SU-DHL-6 (cell line): ENCODE measurements around the gene PIGZ.

Experiments used
- H2AFZ ChIP-seq: fragments of 200-600 bp; sonication (generic); 2 replicates; pipeline ENCODE4 v1.6.1; 2014; ENCODE audit warnings: low read depth, mild to moderate bottlenecking, moderate library complexity, mixed read lengths, antibody characterized with exemption, low read length; ENCODE audit not compliant: severe bottlenecking
- H3F3A ChIP-seq: fragments of 200-600 bp; shearing (Covaris generic); 2 replicates; pipeline ENCODE4 v1.6.0; 2016; ENCODE audit warnings: antibody characterized with exemption, mild to moderate bottlenecking; ENCODE audit not compliant: insufficient read depth
- H3K27ac ChIP-seq: fragments of 200-600 bp; sonication (generic); 2 replicates; pipeline ENCODE4 v1.5.1; 2016; ENCODE audit warnings: low read depth, mild to moderate bottlenecking, low read length, moderate library complexity, mixed read lengths
- H3K27me3 ChIP-seq: fragments of 200-600 bp; sonication (generic), shearing (Covaris generic); 2 replicates; pipeline ENCODE4 v1.6.0; 2014; ENCODE audit warnings: mild to moderate bottlenecking, low read length
- H3K36me3 ChIP-seq: fragments of 200-600 bp; sonication (generic); 2 replicates; pipeline ENCODE4 v1.6.1; 2014; ENCODE audit warnings: mild to moderate bottlenecking, low read length, mixed read lengths
- H3K4me2 ChIP-seq: fragments of 300-600, 200-600 bp; shearing (Covaris generic), sonication (generic); 2 replicates; pipeline ENCODE4 v1.6.0; 2014; ENCODE audit warnings: low read length, low read depth, mild to moderate bottlenecking; ENCODE audit not compliant: poor library complexity, severe bottlenecking
- H3K4me3 ChIP-seq: fragments of 200-600 bp; sonication (generic); 2 replicates; pipeline ENCODE4 v1.5.1; 2014; ENCODE audit warnings: antibody characterized with exemption, low read length, mild to moderate bottlenecking, mixed read lengths; ENCODE audit not compliant: insufficient read depth, poor library complexity, severe bottlenecking
- H3K79me2 ChIP-seq: fragments of 200-600 bp; sonication (generic); 2 replicates; pipeline ENCODE4 v1.6.1; 2014; ENCODE audit warnings: mild to moderate bottlenecking, low read length, moderate library complexity; ENCODE audit not compliant: insufficient read depth
- H3K9ac ChIP-seq: fragments of 200-600 bp; sonication (generic); 2 replicates; pipeline ENCODE4 v1.7.0; 2014; ENCODE audit warnings: mild to moderate bottlenecking, low read length
- H3K9me2 ChIP-seq: fragments of 200-600 bp; sonication (generic); replicated peaks from 2 replicates; pipeline ENCODE4 v1.6.1; 2014; ENCODE audit warnings: low read length; ENCODE audit not compliant: insufficient read depth
- H3K9me3 ChIP-seq: fragments of 200-600 bp; sonication (generic); 2 replicates; pipeline ENCODE4 v1.6.1; 2014; ENCODE audit warnings: low read length, mixed read lengths; ENCODE audit not compliant: insufficient read depth
- H4K20me1 ChIP-seq: fragments of 200-600 bp; sonication (generic); 2 replicates; pipeline ENCODE4 v1.6.1; 2014; ENCODE audit warnings: low read depth, mild to moderate bottlenecking, antibody characterized with exemption, low read length, moderate library complexity, mixed read lengths
- EZH2phosphoT487 ChIP-seq: fragments of 200-600 bp; sonication (generic), shearing (Covaris generic); conservative IDR thresholded peaks from 2 replicates; pipeline ENCODE4 v1.6.1; 2018; ENCODE audit warnings: mild to moderate bottlenecking, antibody characterized with exemption, low read length, moderate library complexity, mixed read lengths
- TF ChIP-seq, protein P1 (sequence below): fragments of 200-600 bp; sonication (generic); IDR thresholded peaks from one replicate; pipeline ENCODE4 v1.5.1; 2017; ENCODE audit warnings: antibody characterized with exemption, mild to moderate bottlenecking, low read length, moderate library complexity; ENCODE audit not compliant: insufficient read depth, poor library complexity, severe bottlenecking

The PIGZ gene

DNA sequence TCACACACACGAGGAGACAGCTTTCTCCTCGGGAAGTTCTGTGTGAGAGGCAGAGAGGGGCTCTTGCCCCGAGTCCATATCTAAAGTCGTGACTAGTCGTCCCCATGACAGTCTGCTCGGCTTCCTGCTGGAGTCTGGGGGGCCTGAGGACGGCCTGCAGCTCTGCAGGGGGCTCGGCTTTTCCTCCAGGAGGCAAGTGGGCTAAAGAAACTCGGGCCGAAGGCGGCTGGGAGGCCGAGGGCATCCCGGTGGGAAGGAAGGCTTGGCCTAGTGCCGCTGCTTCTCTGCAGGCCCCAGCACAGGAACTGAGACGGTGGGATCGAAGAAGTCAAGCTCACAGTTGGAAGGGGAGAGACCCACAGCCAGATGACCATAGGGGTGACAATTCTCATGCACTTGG lies 25.4 kb upstream of the PIGZ start:
- Histone ChIP-seq H3K27ac (no peak overlapping the region), H3K9ac (no peak overlapping the region), H2AFZ (no peak overlapping the region), H3K9me3 (no peaks in the 10 kb centered on the region), H3K79me2 (no peaks in the 10 kb centered on the region), H4K20me1 (no peaks in the 10 kb centered on the region), H3K36me3 (no peaks in the 10 kb centered on the region), H3K4me2 (no peak overlapping the region), H3F3A (no peaks in the 10 kb centered on the region), H3K27me3 (no peaks in the 10 kb centered on the region), H3K9me2 (no peaks in the 10 kb centered on the region), H3K4me3 (no peak overlapping the region)
- TF ChIP-seq, protein P1, sequence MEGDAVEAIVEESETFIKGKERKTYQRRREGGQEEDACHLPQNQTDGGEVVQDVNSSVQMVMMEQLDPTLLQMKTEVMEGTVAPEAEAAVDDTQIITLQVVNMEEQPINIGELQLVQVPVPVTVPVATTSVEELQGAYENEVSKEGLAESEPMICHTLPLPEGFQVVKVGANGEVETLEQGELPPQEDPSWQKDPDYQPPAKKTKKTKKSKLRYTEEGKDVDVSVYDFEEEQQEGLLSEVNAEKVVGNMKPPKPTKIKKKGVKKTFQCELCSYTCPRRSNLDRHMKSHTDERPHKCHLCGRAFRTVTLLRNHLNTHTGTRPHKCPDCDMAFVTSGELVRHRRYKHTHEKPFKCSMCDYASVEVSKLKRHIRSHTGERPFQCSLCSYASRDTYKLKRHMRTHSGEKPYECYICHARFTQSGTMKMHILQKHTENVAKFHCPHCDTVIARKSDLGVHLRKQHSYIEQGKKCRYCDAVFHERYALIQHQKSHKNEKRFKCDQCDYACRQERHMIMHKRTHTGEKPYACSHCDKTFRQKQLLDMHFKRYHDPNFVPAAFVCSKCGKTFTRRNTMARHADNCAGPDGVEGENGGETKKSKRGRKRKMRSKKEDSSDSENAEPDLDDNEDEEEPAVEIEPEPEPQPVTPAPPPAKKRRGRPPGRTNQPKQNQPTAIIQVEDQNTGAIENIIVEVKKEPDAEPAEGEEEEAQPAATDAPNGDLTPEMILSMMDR, result no peak

DNA sequence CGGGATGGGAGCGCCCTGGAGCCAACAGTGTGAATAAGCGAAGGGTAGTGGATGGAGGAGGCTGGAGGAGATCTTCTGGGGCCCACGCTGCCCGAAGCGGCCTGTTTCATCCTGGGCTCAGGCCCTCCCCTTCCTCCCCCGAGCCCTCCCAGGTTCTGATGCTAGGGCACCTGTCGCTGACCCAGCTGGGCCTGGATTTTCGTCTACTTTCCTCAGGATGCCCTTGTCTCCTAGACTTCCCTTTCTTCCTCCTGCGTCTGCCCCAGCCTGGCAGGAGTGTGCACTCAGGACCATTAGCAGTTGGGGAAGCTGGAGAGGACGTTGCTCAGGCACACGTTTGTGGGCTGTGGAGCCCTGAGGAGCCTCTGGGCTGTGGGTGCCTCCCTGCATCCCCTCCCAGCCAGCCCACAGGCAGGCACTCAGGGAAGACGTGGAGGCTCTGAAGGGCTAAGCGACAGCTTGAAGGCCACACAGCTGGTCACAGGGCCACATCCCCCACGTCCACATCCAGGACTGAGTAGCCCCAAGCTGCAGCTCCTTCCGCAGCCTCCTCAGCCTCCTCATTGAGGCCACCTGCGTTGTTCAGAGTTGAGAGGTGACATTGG lies 23.9 kb upstream of the PIGZ start:
- H3K27ac ChIP-seq, result no peak overlapping the region
- H3K9me3 ChIP-seq, result no peaks in the 10 kb centered on the region
- H4K20me1 ChIP-seq, result no peaks in the 10 kb centered on the region
- H3K27me3 ChIP-seq, result no peaks in the 10 kb centered on the region
- no peaks in the 10 kb centered on the region for H3K36me3 ChIP-seq
- no peak overlapping the region for H3K4me3 ChIP-seq
- no peak overlapping the region for H2AFZ ChIP-seq
- H3K9ac ChIP-seq, result no peak overlapping the region
- no peaks in the 10 kb centered on the region for H3K79me2 ChIP-seq
- H3K4me2 ChIP-seq, result no peak overlapping the region
- H3K9me2 ChIP-seq, result no peaks in the 10 kb centered on the region
- H3F3A ChIP-seq, result no peaks in the 10 kb centered on the region
- TF ChIP-seq, protein P1, result no peak
- TF ChIP-seq EZH2phosphoT487, result no peak

DNA sequence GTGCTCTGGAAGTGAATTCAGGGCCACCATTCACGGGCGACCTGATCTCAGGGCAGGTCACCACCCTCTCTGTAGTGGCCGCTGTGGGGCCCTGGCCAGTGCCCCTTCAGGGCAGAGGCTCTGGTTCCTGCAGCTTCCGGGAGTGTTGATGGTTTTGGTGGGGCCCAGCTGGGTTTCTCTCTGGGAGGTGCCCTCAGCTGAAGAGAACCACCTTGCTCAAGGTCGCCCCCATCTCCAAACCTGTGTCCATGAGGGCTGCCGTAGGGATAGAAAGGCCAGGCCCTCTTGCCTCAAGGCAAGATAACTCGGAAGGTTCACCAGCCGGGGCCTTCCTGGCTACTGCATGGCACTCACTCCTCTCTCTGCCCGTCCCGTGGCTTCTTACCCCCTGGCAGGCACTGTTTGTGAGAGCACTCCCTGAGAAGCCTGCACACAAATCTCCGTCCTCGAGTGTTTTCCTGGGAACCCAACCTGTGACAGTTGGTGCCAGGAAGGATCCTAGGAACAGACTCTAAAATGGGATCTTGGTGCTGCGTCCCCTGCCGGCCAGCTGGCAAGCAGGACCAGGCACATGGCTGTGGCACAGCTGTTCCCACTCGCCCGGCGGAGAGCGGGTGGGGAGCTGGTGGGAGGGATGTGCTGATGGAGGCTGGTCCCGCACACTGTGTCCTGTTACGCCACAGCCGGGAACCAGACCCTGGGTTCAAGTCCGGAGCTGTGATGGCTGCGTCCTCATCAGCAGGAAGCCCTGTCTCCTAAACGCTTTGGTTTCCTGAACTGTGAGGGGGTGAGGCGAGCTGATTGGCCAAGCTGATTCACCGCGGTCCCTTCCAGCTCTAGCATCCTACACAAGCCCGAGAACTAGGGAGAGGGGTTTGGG lies 23.2 kb upstream of the PIGZ start:
- Histone ChIP-seq H3F3A (no peaks in the 10 kb centered on the region), H3K36me3 (no peaks in the 10 kb centered on the region), H3K9me3 (no peaks in the 10 kb centered on the region), H4K20me1 (no peaks in the 10 kb centered on the region), H3K9me2 (no peaks in the 10 kb centered on the region), H3K27ac (no peak overlapping the region), H3K4me2 (no peak overlapping the region), H3K4me3 (no peak overlapping the region), H3K27me3 (no peaks in the 10 kb centered on the region), H2AFZ (no peak overlapping the region), H3K9ac (no peak overlapping the region), H3K79me2 (no peaks in the 10 kb centered on the region)
- TF ChIP-seq, protein P1, result no peak
- TF ChIP-seq EZH2phosphoT487, result no peak
